ENCODE measurements around the gene METTL8. TPM values are rescaled to one million over a fixed set of nuclear protein-coding genes. Genes with fewer than 3 reads are reported as not detected.
"Not testable (repeated sequence)": the region's sequence is repeated elsewhere in the genome, so short reads cannot be mapped to it uniquely, and the experiment has no call there.

Gene METTL8
- total RNA-seq, 2 experiments from 2014 or later = 20.9 to 22.9 TPM

DNA sequence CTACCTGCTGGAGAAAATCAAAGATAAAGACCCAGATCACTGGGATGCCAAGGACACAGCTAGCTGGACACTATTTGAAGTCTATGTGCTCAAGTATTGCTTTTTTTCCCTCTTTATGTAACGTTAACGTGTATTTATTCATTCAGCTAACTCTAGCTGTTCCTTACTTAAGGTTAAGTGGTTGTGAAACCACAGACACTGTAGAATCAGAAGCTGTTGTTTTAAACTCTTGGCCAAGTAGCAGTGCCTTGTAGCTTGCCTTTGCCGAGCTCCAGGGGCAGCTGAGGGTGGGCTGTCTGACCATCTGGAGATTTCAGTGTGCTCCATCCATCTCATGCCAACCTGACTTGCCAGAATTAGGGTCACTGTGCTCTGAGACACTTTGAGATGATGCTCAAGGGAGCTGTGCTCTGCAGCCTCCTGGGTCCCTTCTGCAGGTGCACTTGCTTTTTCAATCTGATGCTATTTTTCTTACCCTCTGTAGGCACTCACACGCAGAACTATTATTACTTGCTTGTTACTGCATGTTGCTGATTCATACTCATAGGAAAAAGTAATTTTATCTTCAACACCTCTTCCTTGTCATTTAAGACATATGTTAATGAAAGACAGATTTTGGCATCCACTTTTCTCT, 116.2 kb downstream of the METTL8 start:
- POLR2A ChIA-PET = interaction anchor here (0.7 to 1.4 kb wide), 2 partner anchors 9 to 211 kb away, joined by 3 to 4 read pairs; no protein-coding TSS in a partner anchor
- Mint-ChIP-seq H3K27ac (no peak overlapping the region), H3K4me3 (no peak overlapping the region), H3K9me3 (peaks cover 3% of the 10 kb centered on the region), H3K27me3 (no peaks in the 10 kb centered on the region), H3K4me1 (peaks cover 19% of the 10 kb centered on the region), H3K36me3 (peaks cover 17% of the 10 kb centered on the region)
- DNase-seq (no peak), ATAC-seq (ENCODE audit: low read depth) (no peak)

DNA sequence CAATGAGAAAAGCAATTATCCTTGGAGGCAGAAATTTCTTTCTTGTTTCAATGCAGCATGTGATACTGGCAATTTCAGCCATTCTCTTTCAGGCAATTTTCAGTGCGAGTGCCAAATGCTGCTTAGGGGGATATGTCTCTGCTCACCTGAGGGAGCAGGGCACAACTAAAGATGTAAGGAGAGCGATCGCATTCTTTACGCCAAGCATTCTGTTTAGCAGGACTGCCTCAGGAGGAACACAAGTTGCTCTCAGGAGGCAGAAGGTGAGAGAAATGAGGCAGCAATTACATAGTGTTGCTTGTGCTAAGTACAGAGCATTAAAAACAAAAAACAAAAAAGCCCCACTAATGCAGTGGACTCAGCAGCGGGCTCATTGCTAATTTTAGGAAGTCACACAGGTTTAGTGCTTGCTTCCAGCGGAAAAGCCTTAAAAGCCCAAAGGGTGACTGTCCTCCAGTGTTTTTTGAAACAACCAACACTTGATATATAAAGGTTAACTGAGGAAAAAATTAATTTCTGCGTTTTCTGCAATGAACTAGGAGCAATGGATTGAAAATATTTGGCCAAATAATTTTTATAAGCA, 116.9 kb downstream of the METTL8 start:
- ATAC-seq (ENCODE audit: low read depth) (no peak), DNase-seq (no peak)
- Mint-ChIP-seq H3K4me3 (no peak overlapping the region), H3K27ac (no peak overlapping the region), H3K27me3 (no peaks in the 10 kb centered on the region), H3K9me3 (peaks cover 3% of the 10 kb centered on the region), H3K36me3 (peaks cover 18% of the 10 kb centered on the region), H3K4me1 (peaks cover 19% of the 10 kb centered on the region)
- POLR2A ChIA-PET = interaction anchor here (1.4 kb wide), 1 partner anchor 9 kb away, joined by 4 read pairs; no protein-coding TSS in a partner anchor

DNA sequence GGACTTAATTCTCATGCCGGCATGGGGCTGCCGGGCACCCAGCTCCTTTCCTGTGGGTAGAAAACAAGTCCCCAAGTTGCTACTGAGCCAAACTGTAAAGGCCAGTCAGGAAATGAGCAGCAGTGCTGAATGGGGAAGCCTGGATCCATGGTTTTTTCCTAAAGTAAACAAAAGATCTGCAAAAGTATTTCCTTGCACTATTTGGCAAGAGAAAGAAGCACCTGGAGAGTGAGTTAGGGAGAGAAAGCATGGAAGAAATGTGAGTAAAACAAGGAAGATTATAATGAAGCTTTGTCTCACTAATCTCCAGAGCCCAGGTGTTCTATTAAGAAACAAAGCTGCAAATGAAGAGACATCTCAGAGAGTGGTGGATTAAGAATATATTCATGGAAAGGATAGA, 117.6 kb downstream of the METTL8 start:
- no peak overlapping the region for H3K27ac Mint-ChIP-seq
- H3K4me1 Mint-ChIP-seq = peaks cover 19% of the 10 kb centered on the region
- H3K27me3 Mint-ChIP-seq = no peaks in the 10 kb centered on the region
- POLR2A ChIA-PET = no interaction called here
- no peak overlapping the region for H3K4me3 Mint-ChIP-seq
- DNase-seq = no peak
- H3K36me3 Mint-ChIP-seq = peaks cover 21% of the 10 kb centered on the region
- no peak for ATAC-seq (ENCODE audit: low read depth)
- H3K9me3 Mint-ChIP-seq = peaks cover 5% of the 10 kb centered on the region

DNA sequence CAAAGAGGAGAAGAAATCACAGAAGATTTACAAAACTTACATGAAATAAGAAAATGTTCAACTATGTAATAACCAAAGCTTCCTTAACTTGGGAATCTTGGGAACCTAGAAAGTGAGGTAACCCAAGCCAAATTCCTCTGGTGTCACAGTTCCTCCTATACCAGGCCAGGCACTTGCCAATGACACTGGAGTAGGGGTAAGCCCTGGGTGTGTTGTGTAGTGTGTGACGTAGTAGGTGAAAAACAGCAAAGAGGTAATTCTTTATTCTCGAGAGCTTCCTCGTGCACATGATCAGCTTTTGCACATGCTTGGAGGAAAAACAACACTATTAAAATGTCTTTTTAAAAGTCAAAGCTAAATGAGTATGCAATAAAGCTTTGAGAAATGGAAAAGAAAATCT, 118.0 kb downstream of the METTL8 start:
- POLR2A ChIA-PET = no interaction called here
- Mint-ChIP-seq H3K36me3 (peaks cover 22% of the 10 kb centered on the region), H3K27me3 (no peaks in the 10 kb centered on the region)

DNA sequence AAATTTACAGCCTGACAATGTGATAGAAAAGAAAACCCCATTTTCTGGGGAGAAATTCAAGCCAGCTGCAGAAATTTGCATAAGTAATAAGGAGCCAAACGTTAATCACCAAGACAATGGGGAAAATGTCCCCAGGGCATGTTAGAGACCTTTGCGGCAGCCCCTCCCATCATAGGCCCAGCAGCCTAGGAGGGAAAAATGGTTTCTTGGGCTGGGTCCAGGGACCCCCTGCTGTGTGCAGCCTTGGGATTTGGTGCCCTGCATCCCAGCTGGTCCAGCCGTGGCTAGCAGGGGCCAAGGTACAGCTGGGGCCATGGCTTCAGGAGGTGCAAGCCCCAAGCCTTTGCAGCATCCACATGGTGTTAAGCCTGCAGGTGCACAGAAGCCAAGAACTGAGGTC, 121.6 kb downstream of the METTL8 start:
- H3K36me3 Mint-ChIP-seq = peaks cover 18% of the 10 kb centered on the region
- H3K4me3 Mint-ChIP-seq; H3K4me1 Mint-ChIP-seq; H3K27me3 Mint-ChIP-seq; H3K27ac Mint-ChIP-seq; ATAC-seq (ENCODE audit: low read depth); H3K9me3 Mint-ChIP-seq; DNase-seq; POLR2A ChIA-PET: not testable (repeated sequence)

More for the DNA sequence above, 118.0 kb downstream of the METTL8 start:
- H3K4me1 Mint-ChIP-seq = peaks cover 18% of the 10 kb centered on the region
- ATAC-seq (ENCODE audit: low read depth) (no peak), DNase-seq (no peak)
- no peak overlapping the region for H3K4me3 Mint-ChIP-seq
- H3K9me3 Mint-ChIP-seq = peaks cover 5% of the 10 kb centered on the region
- no peak overlapping the region for H3K27ac Mint-ChIP-seq

DNA sequence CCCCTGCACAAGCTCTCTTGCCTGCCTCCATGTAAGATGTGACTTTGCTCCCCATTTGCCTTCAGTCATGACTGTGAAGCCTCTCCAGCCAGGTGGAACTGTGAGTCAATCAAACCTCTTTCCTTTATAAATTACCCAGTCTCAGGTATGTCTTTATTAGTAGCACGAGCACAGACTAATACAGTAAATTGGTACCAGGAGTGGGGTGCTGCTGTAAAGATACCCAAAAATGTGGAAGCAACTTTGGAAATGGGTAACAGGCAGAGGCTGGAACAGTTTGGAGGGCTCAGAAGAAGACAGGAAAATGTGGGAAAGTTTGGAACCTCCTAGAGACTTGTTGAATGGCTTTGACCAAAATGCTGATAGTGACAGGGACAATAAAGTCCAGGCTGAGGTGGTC, 122.2 kb downstream of the METTL8 start:
- ATAC-seq (ENCODE audit: low read depth); H3K4me3 Mint-ChIP-seq; H3K4me1 Mint-ChIP-seq; POLR2A ChIA-PET; DNase-seq; H3K27me3 Mint-ChIP-seq; H3K27ac Mint-ChIP-seq; H3K9me3 Mint-ChIP-seq: not testable (repeated sequence)
- peaks cover 18% of the 10 kb centered on the region for H3K36me3 Mint-ChIP-seq

DNA sequence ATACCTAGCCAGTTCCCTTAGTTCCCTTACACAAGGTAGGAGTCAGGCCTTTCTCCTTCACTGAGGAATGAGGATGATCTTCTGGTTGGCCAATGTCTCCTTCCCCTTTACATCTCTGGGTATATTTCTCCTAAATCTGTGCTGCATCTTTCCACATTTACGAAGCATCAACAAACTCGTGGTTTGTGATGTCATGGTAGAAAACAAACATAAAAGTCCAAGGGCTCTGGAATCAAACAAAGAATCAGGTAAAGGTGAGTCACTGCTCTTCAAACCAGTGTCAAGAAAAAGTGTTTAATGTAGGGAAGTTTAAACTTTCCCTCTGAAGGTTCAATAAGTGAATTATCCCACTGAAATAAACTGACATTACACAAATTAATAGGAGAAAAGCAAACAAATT, 122.9 kb downstream of the METTL8 start:
- H3K4me1 Mint-ChIP-seq = peaks cover 4% of the 10 kb centered on the region
- H3K4me3 Mint-ChIP-seq = no peak overlapping the region
- H3K36me3 Mint-ChIP-seq = peaks cover 18% of the 10 kb centered on the region
- no peaks in the 10 kb centered on the region for H3K27me3 Mint-ChIP-seq
- ATAC-seq (ENCODE audit: low read depth) (no peak), DNase-seq (no peak)
- POLR2A ChIA-PET = no interaction called here
- peaks cover 5% of the 10 kb centered on the region for H3K9me3 Mint-ChIP-seq
- H3K27ac Mint-ChIP-seq = no peak overlapping the region

DNA sequence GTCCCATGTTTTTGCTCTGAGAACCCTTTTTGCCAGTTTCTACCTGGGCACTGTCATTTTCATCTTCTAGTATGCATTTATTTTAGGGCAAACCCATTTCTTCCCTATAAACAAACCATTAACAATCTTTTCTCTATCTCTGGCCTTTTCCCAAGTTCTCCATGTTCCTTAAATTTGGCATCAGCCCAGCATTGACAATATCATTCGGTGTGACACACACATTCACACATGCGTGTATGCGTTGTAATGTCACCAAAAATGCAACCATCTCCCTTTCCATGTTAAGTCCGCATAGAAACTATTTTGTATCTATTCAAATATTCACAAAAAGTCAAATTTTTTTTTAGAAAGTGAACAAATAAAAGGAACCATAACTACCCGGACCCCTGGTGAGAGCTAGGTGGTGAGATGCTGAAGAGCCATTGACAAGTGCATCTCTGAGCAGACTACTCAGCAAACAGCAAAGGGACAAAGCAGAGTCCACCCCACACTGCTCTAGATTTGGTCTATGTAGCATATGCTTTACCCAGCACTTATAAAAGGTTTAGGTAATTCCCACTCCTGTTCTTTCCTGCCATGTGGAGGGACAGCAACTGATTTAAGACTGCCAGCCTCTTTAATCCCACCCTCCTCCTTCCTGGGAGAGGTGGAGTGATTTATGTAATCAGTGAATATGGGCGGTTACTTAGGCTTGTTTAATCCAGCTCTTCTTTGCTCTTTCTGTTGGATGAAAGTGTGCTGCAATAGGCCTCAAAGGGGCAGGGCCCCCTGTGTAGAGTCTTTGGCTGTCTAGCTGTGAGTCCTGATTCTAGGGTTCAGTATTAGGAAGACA, 124.1 kb downstream of the METTL8 start:
- H3K4me1 Mint-ChIP-seq = peaks cover 6% of the 10 kb centered on the region
- H3K27me3 Mint-ChIP-seq = peaks cover 2% of the 10 kb centered on the region
- H3K27ac Mint-ChIP-seq = no peak overlapping the region
- H3K4me3 Mint-ChIP-seq = no peak overlapping the region
- no peak for ATAC-seq (ENCODE audit: low read depth)
- H3K9me3 Mint-ChIP-seq = peaks cover 7% of the 10 kb centered on the region
- peaks cover 18% of the 10 kb centered on the region for H3K36me3 Mint-ChIP-seq
- no peak for DNase-seq
- POLR2A ChIA-PET = interaction anchor here (0.6 kb wide), 1 partner anchor 1292 kb away, joined by 4 read pairs; no protein-coding TSS in a partner anchor

DNA sequence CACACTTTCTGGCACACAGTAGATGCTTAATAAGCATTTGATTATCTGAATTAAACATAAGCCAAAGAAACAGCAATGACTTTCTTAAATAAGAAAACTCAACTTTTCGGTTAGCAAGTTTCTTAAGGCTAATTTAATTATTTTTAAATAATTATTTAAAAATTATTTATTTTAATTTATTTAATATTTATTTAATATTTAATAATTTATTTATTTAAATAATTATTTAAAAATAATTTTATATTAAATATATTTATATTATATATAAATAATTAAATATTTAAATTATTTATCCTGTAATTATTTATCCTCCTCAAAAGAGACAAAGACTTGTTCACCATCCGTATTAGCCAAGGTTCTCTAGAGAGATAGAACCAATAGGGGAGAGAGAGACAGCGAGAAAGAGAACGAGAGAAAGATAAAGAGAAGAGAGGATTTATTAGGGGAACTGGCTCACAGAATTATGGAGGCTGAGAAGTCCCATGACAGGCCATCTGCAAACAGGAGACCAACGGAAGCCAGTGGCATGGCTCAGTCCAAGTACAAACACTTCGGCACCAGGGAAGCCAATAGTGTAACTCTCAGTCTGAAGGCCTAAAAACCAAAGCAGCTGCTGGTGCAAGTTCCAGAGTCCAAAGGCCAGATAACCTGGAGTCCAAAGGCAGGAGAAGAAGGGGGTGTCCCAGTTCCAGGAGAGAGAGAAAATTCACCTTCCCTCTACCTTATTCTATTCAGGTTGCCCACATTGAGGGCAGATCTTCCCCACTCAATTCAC, 125.3 kb downstream of the METTL8 start:
- Mint-ChIP-seq H3K9me3 (peaks cover 4% of the 10 kb centered on the region), H3K36me3 (peaks cover 13% of the 10 kb centered on the region), H3K27me3 (peaks cover 2% of the 10 kb centered on the region), H3K4me1 (peaks cover 2% of the 10 kb centered on the region), H3K27ac (no peak overlapping the region), H3K4me3 (no peak overlapping the region)
- ATAC-seq (ENCODE audit: low read depth) = no peak
- POLR2A ChIA-PET = no interaction called here
- no peak for DNase-seq

DNA sequence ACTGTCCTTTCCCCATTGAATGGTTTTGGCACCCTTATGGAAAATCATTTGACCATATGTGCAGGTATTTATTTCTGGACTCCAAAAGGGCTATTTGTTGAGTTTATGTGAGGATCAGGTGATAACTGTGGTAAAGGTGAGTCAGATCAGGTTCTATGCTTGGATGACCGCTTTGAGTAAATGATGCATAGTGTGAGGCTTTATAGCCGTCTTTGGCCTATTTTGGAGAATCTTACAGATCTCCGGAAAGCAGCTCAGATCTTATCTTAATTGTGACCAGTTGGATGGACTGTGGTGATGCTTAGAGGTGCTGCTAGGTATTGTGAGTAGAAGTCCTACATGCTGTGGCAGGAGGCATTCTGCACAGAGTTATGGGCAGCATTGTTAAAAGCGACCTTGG, 126.2 kb downstream of the METTL8 start:
- Mint-ChIP-seq H3K4me3 (no peak overlapping the region), H3K4me1 (peaks cover 2% of the 10 kb centered on the region), H3K9me3 (peaks cover 4% of the 10 kb centered on the region), H3K27me3 (peaks cover 2% of the 10 kb centered on the region), H3K36me3 (peaks cover 13% of the 10 kb centered on the region), H3K27ac (no peak overlapping the region)
- POLR2A ChIA-PET = no interaction called here
- DNase-seq (no peak), ATAC-seq (ENCODE audit: low read depth) (no peak)

DNA sequence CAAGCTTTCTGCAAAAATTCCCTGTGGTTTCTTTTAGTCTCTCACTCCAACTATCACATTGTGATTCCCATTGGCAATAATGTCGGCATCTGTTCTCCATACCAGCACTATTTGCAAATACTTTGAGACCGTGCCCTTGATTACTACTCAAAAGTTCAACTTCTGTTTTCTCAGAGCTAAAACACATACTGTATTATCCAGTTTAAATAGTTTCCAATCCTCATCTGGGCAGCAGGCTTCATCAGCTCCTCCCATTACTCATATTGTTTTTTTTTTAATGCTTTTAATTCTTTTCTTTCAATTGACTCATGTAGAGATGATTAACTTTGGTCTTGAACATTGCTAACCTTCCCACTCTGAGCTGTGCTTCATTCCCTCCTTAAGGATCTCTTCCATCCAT, 135.8 kb downstream of the METTL8 start:
- Mint-ChIP-seq H3K27me3 (no peaks in the 10 kb centered on the region), H3K27ac (no peak overlapping the region), H3K4me1 (no peaks in the 10 kb centered on the region), H3K9me3 (peaks cover 2% of the 10 kb centered on the region), H3K4me3 (no peak overlapping the region), H3K36me3 (no peaks in the 10 kb centered on the region)
- no peak for DNase-seq
- POLR2A ChIA-PET = no interaction called here
- ATAC-seq (ENCODE audit: low read depth) = no peak

DNA sequence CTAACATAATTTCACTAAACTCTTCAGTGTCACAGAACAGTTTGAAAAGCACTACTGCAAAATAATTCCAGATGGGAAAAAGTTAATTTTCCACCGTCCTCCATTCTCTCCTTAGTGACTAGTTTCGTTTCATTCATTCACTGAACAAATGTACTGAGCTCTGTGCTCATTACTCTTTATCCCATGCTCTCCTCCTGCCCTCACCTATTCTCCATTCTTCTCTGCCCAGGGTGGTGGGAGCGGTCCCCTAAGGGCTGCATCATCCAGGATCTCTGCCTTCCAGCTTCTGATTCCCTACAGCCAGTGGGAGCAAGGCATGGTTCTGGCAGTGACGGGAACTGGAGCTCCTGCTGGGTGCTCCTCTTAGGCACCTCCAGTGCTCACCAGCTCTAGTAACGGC, 139.2 kb downstream of the METTL8 start:
- peaks cover 2% of the 10 kb centered on the region for H3K9me3 Mint-ChIP-seq
- no peaks in the 10 kb centered on the region for H3K36me3 Mint-ChIP-seq
- no peaks in the 10 kb centered on the region for H3K4me1 Mint-ChIP-seq
- H3K27me3 Mint-ChIP-seq = peaks cover 4% of the 10 kb centered on the region
- no peak overlapping the region for H3K4me3 Mint-ChIP-seq
- DNase-seq = no peak
- H3K27ac Mint-ChIP-seq = no peak overlapping the region
- ATAC-seq (ENCODE audit: low read depth) = no peak
- POLR2A ChIA-PET = no interaction called here

DNA sequence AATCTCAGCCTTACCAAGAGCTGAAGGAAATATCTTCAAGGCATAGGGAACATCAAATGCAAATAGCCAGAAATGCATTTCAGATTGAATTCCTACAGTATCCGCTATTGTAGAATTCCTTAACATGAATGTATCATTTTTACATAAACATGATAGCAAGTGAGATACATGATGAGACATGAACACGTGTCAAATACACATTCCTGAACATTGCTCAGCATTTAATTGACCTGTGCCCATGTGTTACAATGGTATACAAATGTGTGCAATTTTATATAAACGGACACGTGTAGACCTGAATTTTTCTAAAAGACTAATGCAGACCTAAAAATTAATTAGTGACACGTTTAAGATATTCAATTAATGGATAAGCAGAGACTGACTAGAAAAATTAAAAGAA, 140.1 kb downstream of the METTL8 start:
- DNase-seq (no peak), ATAC-seq (ENCODE audit: low read depth) (no peak)
- POLR2A ChIA-PET = no interaction called here
- Mint-ChIP-seq H3K9me3 (peaks cover 2% of the 10 kb centered on the region), H3K4me1 (no peaks in the 10 kb centered on the region), H3K27me3 (peaks cover 6% of the 10 kb centered on the region), H3K27ac (no peak overlapping the region), H3K4me3 (no peak overlapping the region), H3K36me3 (no peaks in the 10 kb centered on the region)
